Upper lobe of right lung (tissue), 1 donor: ENCODE measurements around the gene GABRB1. TPM values are rescaled to one million over a fixed set of nuclear protein-coding genes. Genes with fewer than 3 reads are reported as not detected.

ENCODE experiments used
- ATAC-seq: fragments of 200-7000 bp; cut with Tn5 transposase; one replicate; pipeline ENCODE4 v1.9.1; 2020; ENCODE audit warnings: mild to moderate bottlenecking, moderate library complexity
- DNase-seq: peaks from one replicate; pipeline ENCODE4 v3.0.0-alpha.2; 2020
- H3K27ac ChIP-seq: fragments of 200-600 bp; one replicate; pipeline ENCODE4 v1.8.0; 2022
- H3K27me3 ChIP-seq: fragments of 200-600 bp; one replicate; pipeline ENCODE4 v1.8.0; 2022; ENCODE audit warnings: mild to moderate bottlenecking
- H3K36me3 ChIP-seq: fragments of 200-600 bp; one replicate; pipeline ENCODE4 v1.8.0; 2022
- H3K4me1 ChIP-seq: fragments of 200-600 bp; one replicate; pipeline ENCODE4 v1.8.0; 2022
- H3K4me3 ChIP-seq: fragments of 200-600 bp; one replicate; pipeline ENCODE4 v1.8.0; 2022; ENCODE audit warnings: mild to moderate bottlenecking
- H3K9me3 ChIP-seq: fragments of 200-600 bp; one replicate; pipeline ENCODE4 v1.8.0; 2022
- CTCF ChIP-seq: fragments of 200-600 bp; IDR thresholded peaks from one replicate; pipeline ENCODE4 v1.8.0; 2022; ENCODE audit warnings: antibody characterized with exemption
- intact Hi-C: fragments of 100-400 bp; cut with DNase I; formaldehyde crosslinking; loops from one replicate; pipeline ENCODE4 v1.11.0; 2022
- total RNA-seq: library from RNA; stranded (reverse); fragmentation: NEBNext Ultra II Directional; extraction: Animal tissue kit (Norgen Biotek cat#: 25700); gene quantifications from one replicate; pipeline ENCODE4 v1.2.1, GENCODE V29; 2021
- donor health status: DM: no; HTN: yes; CAD: no; lungs with severe emphysema.

Gene GABRB1
- total RNA-seq, 1 donor from 2014 or later = not detected

- no peaks in the 10 kb centered on the region for H3K9me3 ChIP-seq
- H3K4me3 ChIP-seq = no peak overlapping the region
- H3K27me3 ChIP-seq = no peaks in the 10 kb centered on the region
- no peak for TF ChIP-seq CTCF
- intact Hi-C loops = no loop called here
- no peak for ATAC-seq
- H3K4me1 ChIP-seq = no peaks in the 10 kb centered on the region
- H3K36me3 ChIP-seq = no peaks in the 10 kb centered on the region
- no peak for DNase-seq
- H3K27ac ChIP-seq = no peak overlapping the region
Measured at GRCh38 chr4:47473141-47473750, 441.9 kb downstream of the GABRB1 start.

GRCh38 chr4:47474799-47475198 is 443.4 kb downstream of the GABRB1 start:
- ATAC-seq (no peak), DNase-seq (no peak)
- Histone ChIP-seq H3K27ac (no peak overlapping the region), H3K27me3 (no peaks in the 10 kb centered on the region), H3K4me1 (no peaks in the 10 kb centered on the region), H3K9me3 (no peaks in the 10 kb centered on the region), H3K4me3 (no peak overlapping the region), H3K36me3 (no peaks in the 10 kb centered on the region)
- no peak for TF ChIP-seq CTCF
- intact Hi-C loops = no loop called here

DNA sequence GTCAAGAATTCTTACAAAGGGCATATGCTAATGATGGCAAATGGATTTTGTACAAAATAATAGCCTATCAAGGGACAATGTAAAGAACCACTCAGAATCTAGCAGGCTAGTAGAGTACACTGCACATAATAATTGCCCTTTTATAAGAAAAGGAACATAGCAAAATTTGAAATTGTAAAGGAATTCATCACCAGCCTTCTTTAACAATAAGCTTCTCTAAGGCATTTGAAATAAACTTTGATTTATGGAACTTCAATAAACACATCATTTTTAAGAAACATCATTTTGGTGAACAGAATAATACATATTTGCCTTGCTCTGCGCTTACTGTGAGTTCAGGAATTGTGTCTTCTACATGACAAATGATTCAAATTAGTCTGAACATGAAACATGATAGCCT is 444.0 kb downstream of the GABRB1 start:
- Histone ChIP-seq H3K27me3 (no peaks in the 10 kb centered on the region), H3K36me3 (no peaks in the 10 kb centered on the region), H3K9me3 (no peaks in the 10 kb centered on the region), H3K4me1 (no peaks in the 10 kb centered on the region), H3K4me3 (no peak overlapping the region), H3K27ac (no peak overlapping the region)
- ATAC-seq = no peak
- no peak for DNase-seq
- TF ChIP-seq CTCF = no peak
- intact Hi-C loops = no loop called here

Other genes starting within 250 kb of the GABRB1 start
- gene COX7B2, start 122.3 kb upstream of the GABRB1 start, total RNA-seq = not detected
- gene GABRA4, start 38.0 kb upstream of the GABRB1 start, total RNA-seq = not detected